ENCODE data around the gene SYNE3.

SYNE3 gene

DNA sequence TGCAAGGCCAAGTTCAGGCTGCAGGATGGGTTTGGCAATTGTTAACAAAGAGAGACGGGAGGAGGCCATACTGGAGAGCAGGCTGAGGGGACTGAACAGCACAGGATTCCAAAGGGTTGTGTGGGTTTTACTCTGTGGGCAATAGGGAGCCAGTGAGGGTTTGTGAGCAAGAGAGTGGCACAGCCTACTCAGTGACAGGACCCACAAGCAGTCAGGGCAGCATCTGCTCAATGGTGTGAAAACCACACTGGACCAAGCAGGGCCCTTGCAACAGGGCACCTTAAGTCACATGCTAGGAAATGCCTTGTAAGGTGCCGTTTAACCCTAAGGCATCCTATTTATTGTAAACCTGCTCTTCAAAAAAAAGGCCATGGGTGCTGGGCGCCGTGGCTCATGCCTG, 22.0 kb downstream of the SYNE3 start:
- intact Hi-C loops (cut with DNase I), result no loop called here
- DNase-seq, result peak in 2 of 10 donors; percentile 35 to 67

DNA sequence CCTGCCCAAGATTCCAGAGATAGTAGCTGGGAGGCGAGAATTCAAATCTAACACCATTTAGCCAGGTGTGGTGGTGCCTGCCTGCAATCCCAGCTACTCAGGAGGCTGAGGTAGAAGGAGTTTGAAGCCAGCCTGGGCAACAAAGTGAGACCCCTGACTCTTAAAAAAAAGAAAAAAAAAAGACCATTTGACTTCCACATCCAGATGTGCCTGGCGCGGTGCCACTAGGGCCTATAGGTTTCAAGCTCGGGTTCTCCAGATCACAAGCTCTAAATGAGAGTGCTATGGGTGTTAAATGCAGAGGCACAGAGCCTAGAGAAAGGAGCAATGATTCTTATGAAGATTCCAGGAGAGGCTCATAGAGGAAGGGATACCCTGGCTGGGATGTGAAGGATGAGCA, 22.5 kb downstream of the SYNE3 start:
- DNase-seq, result peak in 3 of 10 donors; percentile 3 to 65 (median 28)
- intact Hi-C loops (cut with DNase I), result no loop called here

DNA sequence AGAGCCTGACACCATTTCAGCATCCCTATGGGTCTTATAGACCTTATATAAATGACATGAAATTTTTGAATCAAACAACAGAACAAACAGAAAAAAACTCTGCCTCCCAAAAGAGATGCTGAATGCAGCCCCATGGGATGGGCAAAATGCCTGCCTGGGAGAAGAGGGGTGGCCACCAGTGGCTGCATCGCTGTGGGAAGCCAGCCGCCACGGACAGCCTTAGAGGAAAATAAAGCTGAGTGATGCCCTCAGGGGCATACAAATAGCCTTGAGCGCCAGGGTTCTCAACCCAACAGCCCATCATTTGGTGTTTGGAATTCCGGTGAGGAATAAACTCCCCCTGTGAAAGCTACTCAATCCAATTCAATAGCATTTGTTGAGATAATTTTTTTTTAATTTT, 22.9 kb downstream of the SYNE3 start:
- intact Hi-C loops (cut with DNase I), result no loop called here
- peak in 3 of 10 donors; percentile 39 to 57 (median 42) for DNase-seq

DNA sequence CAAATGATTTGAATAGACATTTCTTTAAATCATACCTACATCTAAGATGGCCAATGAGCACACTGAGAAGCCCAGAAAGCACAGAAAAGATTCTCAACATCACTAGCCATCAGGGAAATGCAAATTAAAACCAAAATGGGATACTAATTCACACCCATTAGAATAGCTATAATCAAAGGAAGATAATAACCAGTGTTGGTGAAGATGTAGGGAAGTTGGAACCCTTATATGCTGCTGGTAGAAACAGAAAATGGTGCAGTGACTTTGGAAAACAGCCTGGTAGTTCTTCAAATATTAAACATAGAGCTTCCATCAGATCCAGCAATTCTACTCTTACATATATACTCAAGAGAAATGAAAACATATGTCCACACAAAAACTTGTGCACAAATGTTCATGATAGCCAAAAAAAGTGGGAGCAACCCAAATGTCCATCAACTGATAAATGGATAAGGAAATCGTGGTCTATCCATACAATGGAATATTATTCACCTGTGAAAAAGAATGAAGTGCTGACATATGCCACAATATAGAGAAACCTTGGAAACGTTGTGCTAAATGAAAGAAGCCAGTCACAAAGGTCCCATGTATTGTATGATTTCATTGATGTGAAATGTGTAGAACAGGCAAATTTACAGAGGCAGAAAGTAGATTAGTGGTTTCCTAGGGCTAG, 24.4 kb downstream of the SYNE3 start:
- intact Hi-C loops (cut with DNase I), result no loop called here
- no peak for DNase-seq

GRCh38 chr14:95490727-95491451, 25.6 kb downstream of the SYNE3 start:
- DNase-seq, result peak in 2 of 10 donors; percentile 19 to 52

GRCh38 chr14:95490138-95490509, 26.3 kb downstream of the SYNE3 start:
- intact Hi-C loops (cut with DNase I), result no loop called here
- no peak for DNase-seq

More at GRCh38 chr14:95490727-95491451, 25.6 kb downstream of the SYNE3 start:
- intact Hi-C loops (cut with DNase I), result no loop called here

GRCh38 chr14:95489214-95490137, 27.0 kb downstream of the SYNE3 start:
- intact Hi-C loops (cut with DNase I), result no loop called here
- peak in 2 of 10 donors; percentile 32 to 59 for DNase-seq

DNA sequence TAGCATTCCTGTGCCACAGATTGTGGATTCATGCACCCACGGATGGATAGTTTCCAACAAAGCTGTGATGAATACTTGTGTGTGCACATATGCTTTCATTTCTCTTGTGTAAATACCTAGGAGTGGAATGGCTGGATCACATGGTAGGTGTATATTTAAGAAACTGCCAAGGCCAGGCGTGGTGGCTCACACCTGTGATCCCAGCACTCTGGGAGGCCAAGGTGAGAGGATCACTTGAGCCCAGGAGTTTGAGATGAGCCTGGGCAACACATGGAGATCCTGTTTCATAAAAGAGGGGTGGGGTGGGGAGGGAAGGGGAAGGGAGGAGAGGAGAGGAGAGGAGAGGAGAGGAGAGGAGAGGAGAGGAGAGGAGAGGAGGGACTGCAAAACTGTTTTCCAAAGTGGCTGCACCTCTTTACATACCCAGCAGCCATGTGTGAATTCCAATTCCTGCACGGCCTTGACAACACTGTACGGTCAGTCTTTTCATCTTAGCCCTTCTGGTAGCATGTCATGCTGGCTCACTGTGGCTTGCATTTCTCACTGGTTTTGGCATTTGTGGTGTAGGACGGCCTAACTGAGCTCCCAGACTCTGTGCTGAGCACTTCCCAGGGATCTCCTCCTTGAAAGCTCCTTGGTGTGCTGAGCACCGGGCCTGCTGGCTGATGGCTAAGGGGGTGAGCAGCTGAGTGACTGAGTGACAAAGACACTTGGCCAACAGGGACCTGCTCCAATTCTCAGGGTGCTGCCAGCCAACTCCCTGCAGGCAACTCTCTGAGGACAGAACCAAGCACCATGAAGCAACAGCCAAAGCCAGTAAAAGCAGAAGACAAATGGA, 27.9 kb downstream of the SYNE3 start:
- intact Hi-C loops (cut with DNase I), result no loop called here
- DNase-seq, result peak in 6 of 10 donors; percentile 33 to 91 (median 54)

DNA sequence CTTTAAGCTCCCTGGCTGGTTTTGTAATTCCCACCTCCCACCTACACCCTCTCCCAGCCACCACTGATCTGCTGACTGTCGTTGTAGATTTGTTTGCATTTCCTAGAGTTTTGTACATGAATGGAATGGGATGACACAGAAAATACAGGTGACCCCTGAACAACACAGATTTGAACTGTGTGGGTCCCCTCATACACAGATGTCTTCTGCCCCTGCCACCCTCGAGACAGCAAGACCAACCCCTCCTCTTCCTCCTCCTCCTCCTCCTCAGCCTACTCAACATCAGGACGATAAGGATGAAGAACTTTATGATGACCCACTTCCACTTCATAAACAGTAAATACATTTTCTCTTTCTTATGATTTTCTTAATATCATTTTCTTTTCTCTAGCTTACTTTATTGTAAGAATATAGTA, 28.8 kb downstream of the SYNE3 start:
- peak in 1 of 10 donors; percentile 18 for DNase-seq
- intact Hi-C loops (cut with DNase I), result no loop called here

DNA sequence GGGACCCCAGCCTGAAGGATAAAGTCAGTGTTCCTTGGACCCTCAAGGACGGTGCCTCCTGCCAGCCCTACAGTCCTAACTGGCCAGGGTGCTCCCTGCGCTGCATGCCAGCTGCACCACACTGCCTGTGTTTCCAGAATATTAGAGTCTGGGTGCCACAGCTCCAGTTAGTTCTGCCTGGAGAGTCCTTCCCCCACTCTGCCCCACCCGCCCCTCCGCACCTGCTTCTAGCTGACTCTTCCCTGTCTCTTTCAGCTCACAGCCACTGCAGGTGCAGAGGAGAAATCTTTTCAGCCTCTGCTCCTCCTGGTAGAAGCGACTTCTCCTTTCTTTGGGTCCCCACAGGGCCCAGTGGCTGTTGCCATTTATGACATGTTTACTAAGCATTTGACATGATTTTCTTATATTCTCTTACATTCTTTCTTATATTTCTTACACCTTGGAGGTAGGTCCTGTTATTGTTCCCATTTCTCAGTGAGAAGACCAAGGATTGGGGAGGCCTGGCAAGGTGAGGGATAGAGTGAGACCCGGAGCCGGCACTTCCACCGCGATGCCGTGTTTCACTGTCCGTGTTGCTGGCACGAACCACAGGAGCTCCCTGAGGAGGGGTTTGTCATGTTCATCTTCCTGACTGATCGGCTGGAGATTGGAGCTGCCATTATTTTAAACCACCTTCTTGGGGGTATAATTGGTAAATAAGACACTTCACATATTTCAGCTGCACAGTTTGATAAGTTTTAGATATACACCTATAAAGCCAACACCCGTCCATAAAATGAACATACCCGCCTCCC, 29.4 kb downstream of the SYNE3 start:
- DNase-seq, result peak in 3 of 10 donors; percentile 55 to 70 (median 67)
- intact Hi-C loops (cut with DNase I), result no loop called here

DNA sequence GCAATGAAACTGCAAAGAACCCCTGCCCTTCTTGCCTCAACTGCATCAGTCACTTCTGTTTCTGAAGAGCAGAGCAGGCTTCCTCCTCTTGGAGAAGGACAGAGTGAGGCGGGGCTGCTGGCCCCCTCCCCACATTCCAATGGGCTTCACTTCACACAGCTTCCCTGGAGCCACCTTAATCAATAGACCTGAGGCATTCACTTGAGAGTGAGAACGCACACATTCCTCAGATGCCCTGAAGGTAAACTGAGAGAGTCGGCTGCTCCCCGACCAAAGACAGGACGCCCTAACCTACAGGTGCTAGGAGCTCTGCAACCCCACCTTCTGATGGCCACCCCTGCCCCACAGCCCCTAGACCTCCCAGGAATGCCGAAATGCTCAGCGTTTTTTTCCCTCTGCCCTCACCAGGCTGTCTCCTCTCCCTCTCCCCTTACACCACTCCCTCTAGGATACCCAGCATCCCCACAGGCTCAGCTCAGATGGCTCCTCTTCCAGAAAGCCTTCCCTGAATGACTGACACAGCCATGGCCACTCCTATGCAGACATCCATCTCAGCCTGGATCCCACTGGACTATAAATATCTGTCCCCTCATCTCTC, 31.1 kb downstream of the SYNE3 start:
- intact Hi-C loops (cut with DNase I), result no loop called here
- peak in 2 of 10 donors; percentile 33 to 34 for DNase-seq

GRCh38 chr14:95484296-95484695, 32.2 kb downstream of the SYNE3 start:
- DNase-seq, result peak in 2 of 10 donors; percentile 54 to 71
- intact Hi-C loops (cut with DNase I), result no loop called here

GRCh38 chr14:95483309-95484165, 32.9 kb downstream of the SYNE3 start:
- peak in 5 of 10 donors; percentile 36 to 91 (median 81) for DNase-seq
- intact Hi-C loops (cut with DNase I), result no loop called here

DNA sequence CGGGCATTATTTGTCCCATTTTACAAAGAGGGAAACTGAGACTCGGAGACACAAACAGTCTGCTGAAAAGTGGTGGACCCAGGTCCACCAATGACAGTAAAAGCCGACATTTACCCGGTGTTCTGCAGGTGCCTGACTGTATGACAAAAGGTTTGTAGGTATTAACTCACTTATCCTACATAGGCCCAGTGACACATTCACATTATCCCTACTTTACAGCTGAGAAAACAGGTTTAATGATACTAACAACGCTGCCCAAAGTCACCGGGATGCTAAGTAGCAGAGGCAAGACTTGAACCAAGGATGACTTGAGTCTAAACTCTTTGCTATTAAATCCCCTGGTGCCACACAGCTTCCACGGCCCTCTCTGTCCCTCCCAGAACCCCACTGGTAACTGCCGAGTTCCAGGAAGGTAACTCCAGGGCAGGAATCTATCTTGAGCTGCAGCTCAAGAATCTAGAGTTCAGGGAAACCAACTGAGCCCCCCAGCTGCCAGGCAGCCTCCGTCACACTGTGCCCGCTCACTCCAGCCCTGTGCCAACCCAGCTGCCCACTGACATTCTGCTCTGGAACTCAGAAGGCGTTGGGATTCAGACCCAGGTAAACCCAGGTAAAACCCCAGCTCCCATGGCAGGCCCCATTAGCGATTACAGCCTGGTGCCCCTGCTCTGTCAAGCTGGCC, 33.7 kb downstream of the SYNE3 start:
- intact Hi-C loops (cut with DNase I), result no loop called here
- DNase-seq, result no peak

DNA sequence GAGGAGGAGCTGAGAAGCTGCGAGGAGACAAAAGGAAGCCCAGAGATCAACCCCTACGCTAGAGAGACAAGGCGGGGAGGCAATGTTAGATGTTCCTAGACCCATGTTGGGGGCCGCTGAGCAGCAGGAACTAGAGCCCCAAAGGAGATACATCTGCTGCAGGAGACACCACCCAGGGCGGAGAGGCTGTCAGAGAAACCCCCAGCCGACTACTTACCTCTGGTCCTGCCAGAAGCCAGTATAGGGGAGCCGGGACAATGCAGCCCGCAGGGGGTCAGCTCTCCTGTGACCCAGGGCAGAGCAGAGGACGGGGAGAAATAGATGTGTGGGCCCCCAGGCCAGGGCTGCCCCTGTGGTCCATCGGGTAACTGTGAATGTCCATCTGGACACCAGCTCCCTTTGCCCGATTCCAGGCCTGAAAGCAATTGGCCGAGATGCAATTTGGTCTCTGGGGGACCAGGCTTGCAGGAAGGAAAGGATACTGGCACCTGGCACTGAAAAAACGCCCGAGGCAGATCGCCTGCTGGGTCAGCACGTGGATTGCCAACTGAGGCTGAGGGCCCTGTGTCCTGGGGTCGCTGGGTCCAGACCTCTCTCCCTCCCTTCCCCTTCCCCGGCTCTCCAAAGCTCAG, 34.9 kb downstream of the SYNE3 start:
- DNase-seq, result peak in 1 of 10 donors; percentile 74

DNA sequence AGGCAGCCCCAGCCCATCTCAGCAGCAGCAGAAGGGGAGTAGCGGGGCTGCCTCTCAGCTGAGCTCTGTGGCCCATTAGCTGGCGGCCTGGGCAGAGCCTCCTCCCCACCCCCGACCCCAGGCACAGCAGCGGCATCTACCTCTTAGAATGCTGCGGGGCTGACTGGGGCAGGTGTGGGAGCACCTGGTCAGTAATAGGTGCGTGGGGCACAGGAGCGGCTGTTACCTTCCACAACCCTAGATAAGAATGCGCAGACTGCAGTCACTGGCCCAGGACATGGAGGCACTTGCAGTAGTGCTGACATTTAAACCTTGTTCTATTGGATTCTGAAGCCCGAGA, 35.6 kb downstream of the SYNE3 start:
- peak in 1 of 10 donors; percentile 49 for DNase-seq
- intact Hi-C loops (cut with DNase I), result no loop called here

More for the DNA sequence above, 34.9 kb downstream of the SYNE3 start:
- intact Hi-C loops (cut with DNase I), result no loop called here
